Esophagus muscularis mucosa (tissue), 3 donors: ENCODE results near the gene TBC1D9B.

Experiments used
- CTCF ChIP-seq, 3 experiments: fragments of 200-600 bp in 2 of 3; fragments of 450-650 bp in 1 of 3; sonication (generic) in 2 of 3; IDR thresholded peaks; one replicate each; pipeline ENCODE4 v1.5.1; 2017 to 2019; ENCODE audit warnings: antibody characterized with exemption in 3 of 3, mild to moderate bottlenecking in 2 of 3, moderate library complexity in 1 of 3
- POLR2A ChIP-seq: fragments of 450-650 bp; IDR thresholded peaks from one replicate; pipeline ENCODE4 v1.6.1; 2017; ENCODE audit warnings: antibody characterized with exemption, moderate library complexity, mild to moderate bottlenecking, low read depth
- POLR2AphosphoS5 ChIP-seq, 2 donors: sonication (generic); formaldehyde crosslinking; IDR thresholded peaks; one replicate each; pipeline ENCODE4 v1.6.1; 2017; ENCODE audit warnings: antibody characterized with exemption in 2 of 2

GRCh38 chr5:179889885-179890284 is 17.8 kb downstream of the TBC1D9B start:
- TF ChIP-seq CTCF (IDR thresholded peaks at IDR 0.05) (no peak), POLR2AphosphoS5 (IDR thresholded peaks at IDR 0.05) (no peak), POLR2A (no peak)
